Measurements from ENCODE around the gene NUDT21. TPM values are rescaled to one million over a fixed set of nuclear protein-coding genes. Genes with fewer than 3 reads are reported as not detected.

The NUDT21 gene
- total RNA-seq, 1 donor from 2014 or later: 148 TPM

- Mint-ChIP-seq H3K4me1 (ENCODE audit: unreplicated experiment) (no peaks in the 10 kb centered on the region), H3K36me3 (peaks cover 54% of the 10 kb centered on the region)
- DNase-seq (ENCODE audit: extremely low spot score, unreplicated experiment): no peak
Observed at GRCh38 chr16:56460101-56460500, 9.0 kb upstream of the NUDT21 start.

DNA sequence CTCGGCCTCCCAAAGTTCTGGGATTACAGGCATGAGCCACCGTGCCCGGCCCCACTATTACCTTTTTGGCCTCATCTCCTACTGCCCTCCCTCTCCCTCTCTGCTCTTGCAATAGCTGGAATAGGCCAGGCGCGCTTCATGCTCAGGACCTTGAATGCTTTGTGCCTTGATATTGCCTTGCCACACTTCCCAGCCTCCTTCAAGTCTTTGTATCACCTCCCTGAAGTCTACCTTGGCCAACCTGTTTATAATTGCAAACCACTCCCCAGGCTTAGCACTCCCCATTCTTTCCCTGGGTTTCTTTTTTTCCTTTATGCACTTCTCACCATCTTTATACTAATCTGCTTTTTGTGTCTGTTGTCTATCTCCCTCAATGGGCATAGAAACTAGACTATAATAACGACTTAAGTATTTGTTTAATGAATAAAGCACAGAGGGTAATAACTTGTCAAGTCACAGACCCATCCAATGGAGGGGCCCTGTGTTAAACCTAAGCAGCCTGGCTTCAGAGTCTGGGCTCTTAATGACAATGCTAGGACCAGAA lies 6.9 kb upstream of the NUDT21 start:
- peak overlapping the region; percentile 92 for H3K27ac Mint-ChIP-seq
- no peak for DNase-seq (ENCODE audit: extremely low spot score, unreplicated experiment)
- no peaks in the 10 kb centered on the region for H3K27me3 Mint-ChIP-seq
- H3K4me3 Mint-ChIP-seq: peak overlapping the region; percentile 66
- no peaks in the 10 kb centered on the region for H3K4me1 Mint-ChIP-seq (ENCODE audit: unreplicated experiment)
- H3K36me3 Mint-ChIP-seq: peaks cover 52% of the 10 kb centered on the region
- no peaks in the 10 kb centered on the region for H3K9me3 Mint-ChIP-seq
- TF ChIP-seq, protein P1, sequence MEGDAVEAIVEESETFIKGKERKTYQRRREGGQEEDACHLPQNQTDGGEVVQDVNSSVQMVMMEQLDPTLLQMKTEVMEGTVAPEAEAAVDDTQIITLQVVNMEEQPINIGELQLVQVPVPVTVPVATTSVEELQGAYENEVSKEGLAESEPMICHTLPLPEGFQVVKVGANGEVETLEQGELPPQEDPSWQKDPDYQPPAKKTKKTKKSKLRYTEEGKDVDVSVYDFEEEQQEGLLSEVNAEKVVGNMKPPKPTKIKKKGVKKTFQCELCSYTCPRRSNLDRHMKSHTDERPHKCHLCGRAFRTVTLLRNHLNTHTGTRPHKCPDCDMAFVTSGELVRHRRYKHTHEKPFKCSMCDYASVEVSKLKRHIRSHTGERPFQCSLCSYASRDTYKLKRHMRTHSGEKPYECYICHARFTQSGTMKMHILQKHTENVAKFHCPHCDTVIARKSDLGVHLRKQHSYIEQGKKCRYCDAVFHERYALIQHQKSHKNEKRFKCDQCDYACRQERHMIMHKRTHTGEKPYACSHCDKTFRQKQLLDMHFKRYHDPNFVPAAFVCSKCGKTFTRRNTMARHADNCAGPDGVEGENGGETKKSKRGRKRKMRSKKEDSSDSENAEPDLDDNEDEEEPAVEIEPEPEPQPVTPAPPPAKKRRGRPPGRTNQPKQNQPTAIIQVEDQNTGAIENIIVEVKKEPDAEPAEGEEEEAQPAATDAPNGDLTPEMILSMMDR (conservative IDR thresholded peaks at IDR 0.05): no peak

More at GRCh38 chr16:56460101-56460500, 9.0 kb upstream of the NUDT21 start:
- Mint-ChIP-seq H3K9me3 (no peaks in the 10 kb centered on the region), H3K4me3 (no peak overlapping the region), H3K27ac (no peak overlapping the region), H3K27me3 (no peaks in the 10 kb centered on the region)
- TF ChIP-seq, protein P1 (conservative IDR thresholded peaks at IDR 0.05): no peak

DNA sequence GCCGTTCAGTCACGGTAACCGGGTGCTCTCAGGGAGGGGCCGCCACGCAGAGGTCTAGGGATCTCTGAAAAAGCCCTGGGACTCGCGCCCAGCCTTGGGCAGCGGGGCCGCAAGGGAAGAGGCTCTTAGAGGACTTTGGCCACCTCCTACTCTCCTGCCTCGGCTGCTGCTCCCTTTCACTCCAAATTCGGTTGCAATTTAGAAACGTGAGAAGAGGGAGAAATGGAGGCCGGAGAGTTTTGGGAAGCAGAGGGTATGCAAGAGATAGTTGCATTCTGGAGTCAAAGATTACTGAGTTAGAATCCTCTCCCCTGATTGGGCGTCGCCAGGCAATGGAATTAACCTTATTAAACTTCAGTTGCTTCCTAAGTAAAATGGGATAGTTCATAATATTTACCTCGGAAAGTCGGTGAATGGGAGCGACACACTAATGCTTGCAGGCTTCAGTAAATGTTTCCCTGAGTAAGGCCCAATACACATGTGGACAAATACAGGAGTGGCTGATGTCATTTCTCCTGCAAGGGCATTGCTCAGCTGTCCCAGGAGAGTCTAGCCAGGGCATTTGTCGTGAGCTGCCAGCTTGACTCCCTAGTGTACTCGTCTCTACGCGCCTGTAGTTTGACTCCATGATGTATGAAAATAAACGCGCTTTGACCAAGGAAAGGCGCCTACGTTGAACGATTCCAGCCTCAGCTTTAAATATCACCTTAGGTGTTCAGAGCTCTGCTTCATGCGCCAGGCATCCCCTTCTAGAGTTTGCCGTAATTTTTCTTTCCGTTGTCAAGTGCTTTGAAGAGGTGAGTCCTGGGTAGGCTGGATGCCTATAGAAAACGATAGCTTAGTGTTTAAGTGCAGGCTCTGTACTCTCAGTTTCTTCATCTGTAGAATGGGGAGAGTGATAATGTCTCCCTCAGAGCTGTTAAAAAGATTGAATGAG lies 889 bp upstream of the NUDT21 start:
- Mint-ChIP-seq H3K36me3 (peaks cover 22% of the 10 kb centered on the region), H3K27me3 (no peaks in the 10 kb centered on the region), H3K9me3 (no peaks in the 10 kb centered on the region), H3K27ac (peak overlapping the region; percentile 96), H3K4me3 (peak overlapping the region; percentile 96), H3K4me1 (ENCODE audit: unreplicated experiment) (peaks cover 22% of the 10 kb centered on the region)
- DNase-seq (ENCODE audit: extremely low spot score, unreplicated experiment): no peak
- TF ChIP-seq, protein P1 (conservative IDR thresholded peaks at IDR 0.05): no peak

DNA sequence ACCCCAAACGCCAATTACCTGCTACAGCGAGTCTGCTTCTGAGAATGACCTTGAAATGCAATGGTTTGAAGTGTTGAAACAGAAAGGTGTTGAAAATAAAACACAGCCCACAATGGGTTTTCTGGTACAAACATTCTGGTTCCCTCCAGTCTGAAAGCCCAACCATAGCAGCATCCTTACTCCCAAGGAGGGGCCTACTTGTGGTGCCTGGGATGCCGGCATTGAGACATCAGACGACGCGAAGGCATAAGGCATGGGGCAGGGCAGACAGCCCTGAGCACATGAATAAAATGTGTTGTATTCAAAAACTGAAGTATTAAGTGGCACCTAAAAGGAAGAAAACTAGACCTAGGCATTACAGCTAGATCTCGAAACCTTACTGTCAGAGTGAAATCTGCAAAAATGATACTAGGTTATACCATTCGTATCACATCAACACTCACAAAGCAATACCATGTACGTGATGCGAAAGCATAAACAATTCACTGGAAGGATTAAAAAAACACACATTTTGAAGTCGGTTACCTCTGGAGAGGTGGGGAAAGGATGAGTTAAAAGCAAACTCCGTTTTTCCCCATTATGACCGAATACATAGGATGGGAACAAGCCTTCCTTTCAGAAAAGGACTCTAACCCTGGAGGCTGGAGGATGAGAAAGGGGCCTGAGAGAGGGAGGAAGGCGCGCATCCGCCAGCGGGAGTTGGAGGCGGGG lies 702 bp downstream of the NUDT21 start:
- TF ChIP-seq, protein P1 (conservative IDR thresholded peaks at IDR 0.05): no peak
- H3K9me3 Mint-ChIP-seq: no peaks in the 10 kb centered on the region
- H3K36me3 Mint-ChIP-seq: peaks cover 10% of the 10 kb centered on the region
- no peak for DNase-seq (ENCODE audit: extremely low spot score, unreplicated experiment)
- no peaks in the 10 kb centered on the region for H3K27me3 Mint-ChIP-seq
- peak overlapping the region; percentile 96 for H3K27ac Mint-ChIP-seq
- peak overlapping the region; percentile 96 for H3K4me3 Mint-ChIP-seq
- peaks cover 22% of the 10 kb centered on the region for H3K4me1 Mint-ChIP-seq (ENCODE audit: unreplicated experiment)

DNA sequence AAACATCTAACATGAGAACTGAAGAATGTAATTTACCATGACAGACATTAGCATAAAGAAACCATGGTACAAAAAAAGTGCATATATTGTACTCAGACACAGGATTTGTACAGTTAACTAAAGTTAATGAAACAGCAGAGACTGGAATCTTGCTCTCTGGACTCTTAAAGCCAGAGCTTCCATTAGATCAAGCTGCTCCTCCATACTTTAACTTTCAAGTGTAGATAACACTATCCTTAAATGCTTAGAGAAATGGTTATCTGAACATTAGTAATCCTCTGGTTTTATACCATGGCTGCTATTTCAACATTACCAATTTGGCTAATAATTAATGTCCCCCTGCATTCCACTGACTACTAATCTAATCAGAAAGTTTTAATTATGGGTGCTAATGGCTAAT lies 3.1 kb downstream of the NUDT21 start:
- Mint-ChIP-seq H3K9me3 (no peaks in the 10 kb centered on the region), H3K27ac (no peak overlapping the region), H3K36me3 (peaks cover 7% of the 10 kb centered on the region), H3K4me1 (ENCODE audit: unreplicated experiment) (peaks cover 22% of the 10 kb centered on the region), H3K4me3 (peak overlapping the region; percentile 13), H3K27me3 (no peaks in the 10 kb centered on the region)
- DNase-seq (ENCODE audit: extremely low spot score, unreplicated experiment): no peak
- TF ChIP-seq, protein P1 (conservative IDR thresholded peaks at IDR 0.05): no peak
